Stromal cell of bone marrow (primary cell): ENCODE measurements around the gene PDXP.

Source experiments
- DNase-seq: peaks from one replicate; pipeline ENCODE4 v3.0.0-alpha.2; 2012; ENCODE audit warnings: low read depth

PDXP gene

DNA sequence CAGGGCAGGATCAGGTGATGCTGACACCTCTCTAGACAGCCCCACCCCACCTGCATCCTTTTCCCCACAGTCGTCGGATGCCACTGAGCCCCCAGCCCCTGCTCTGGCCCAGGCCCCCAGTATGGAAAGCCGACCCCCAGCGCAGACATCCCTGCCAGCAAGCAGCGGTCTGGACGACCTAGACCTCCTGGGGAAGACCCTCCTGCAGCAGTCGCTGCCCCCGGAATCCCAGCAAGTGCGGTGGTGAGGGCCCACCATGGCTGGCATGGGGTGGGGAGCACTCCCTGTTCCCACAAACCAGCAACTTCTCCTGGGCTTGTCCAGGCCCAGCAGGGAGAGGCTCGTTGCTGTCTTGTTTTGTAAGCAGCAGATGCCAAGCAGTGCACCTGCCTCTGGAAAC lies 28.6 kb upstream of the PDXP start:
- no peak for DNase-seq

DNA sequence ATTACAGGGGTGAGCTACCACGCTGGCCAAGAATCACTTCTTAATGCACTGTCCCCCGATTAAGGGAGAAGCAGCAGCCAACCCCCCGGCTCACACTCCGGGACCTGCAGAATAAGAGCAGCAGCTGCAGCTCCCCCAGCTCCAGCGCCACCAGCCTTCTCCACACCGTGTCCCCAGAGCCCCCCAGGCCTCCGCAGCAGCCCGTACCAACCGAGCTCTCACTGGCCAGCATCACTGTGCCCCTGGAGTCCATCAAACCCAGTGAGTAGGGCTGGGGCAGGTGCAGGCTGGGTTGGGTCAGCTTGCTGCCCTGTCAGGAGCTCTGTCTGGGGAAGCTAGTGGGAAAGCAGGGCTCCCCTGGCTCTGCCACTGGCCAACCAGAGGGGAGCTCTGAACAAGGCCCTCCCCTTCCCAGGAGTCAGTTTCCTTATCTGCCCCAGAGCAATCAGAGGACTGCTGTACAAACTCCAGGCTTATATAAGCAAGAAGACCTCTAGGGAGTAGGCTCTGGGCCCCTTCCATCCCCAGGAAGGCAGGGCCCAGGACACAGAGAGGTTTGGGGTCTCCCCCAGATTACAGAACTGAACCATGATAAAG lies 27.6 kb upstream of the PDXP start:
- no peak for DNase-seq

DNA sequence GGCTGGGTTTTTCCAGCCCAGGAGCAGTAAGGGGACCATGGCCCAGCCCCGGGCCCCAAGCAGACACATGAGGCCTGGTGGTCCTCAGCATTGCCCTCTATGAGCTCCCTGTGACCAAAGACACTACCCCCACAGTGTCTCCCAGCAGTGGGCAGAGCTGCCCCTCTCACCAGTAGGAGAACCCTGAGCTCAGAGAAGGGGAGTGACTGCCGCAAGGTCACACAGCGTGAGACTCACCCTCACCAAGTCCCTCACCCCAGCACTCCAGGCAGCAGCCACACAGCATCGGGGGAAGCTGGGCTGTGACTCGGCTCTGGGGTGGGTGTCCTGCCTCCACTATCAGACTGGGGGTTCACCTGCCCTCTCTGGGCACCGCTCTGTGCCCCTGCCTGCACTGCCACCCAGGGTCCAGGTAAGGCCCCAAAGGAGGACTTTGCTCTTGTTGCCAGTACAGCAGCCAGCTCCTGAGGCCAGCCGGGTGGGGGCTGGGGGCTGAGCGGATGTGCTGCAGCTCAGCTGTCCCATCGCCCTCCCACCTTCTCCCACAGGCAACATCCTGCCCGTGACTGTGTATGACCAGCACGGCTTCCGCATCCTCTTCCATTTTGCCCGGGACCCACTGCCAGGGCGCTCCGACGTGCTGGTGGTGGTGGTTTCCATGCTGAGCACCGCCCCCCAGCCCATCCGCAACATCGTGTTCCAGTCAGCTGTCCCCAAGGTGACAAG lies 26.9 kb upstream of the PDXP start:
- no peak for DNase-seq

DNA sequence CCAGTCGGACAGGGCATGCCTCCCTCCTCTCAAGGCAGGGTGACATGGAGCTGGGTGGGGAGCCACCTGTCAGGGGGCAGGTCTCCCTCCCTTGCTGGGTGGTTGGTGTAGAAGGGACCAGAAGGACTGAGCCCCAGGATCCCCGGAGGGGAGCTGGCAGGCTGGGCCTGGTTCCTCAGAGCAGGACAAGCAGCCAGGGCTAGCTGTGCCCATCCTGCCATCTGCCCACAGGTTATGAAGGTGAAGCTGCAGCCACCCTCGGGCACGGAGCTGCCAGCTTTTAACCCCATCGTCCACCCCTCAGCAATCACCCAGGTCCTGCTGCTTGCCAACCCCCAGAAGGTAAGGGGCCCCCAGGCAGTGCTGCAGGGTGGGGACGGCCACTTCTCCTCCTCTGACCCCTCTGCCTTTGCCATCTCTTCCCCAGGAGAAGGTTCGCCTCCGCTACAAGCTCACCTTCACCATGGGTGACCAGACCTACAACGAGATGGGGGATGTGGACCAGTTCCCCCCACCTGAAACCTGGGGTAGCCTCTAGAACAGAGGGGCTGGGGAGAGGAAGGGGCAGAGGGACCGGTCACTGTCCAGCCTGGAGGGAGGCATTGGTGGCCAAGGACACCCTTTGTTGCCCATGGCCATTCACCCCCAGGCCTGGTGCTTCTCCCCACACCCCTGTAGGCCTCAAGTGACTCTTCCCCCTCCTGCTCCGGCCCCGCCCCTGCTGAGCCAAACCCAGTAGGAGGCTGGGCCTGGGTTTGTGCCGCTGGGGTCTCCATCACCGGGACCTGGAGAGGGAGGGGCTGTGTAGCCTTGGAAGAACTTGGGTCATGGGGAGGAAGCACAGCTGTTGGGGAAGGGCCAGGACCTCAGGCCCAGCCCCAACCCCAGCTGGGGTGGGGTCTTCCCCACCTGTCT lies 26.1 kb upstream of the PDXP start:
- DNase-seq = no peak

DNA sequence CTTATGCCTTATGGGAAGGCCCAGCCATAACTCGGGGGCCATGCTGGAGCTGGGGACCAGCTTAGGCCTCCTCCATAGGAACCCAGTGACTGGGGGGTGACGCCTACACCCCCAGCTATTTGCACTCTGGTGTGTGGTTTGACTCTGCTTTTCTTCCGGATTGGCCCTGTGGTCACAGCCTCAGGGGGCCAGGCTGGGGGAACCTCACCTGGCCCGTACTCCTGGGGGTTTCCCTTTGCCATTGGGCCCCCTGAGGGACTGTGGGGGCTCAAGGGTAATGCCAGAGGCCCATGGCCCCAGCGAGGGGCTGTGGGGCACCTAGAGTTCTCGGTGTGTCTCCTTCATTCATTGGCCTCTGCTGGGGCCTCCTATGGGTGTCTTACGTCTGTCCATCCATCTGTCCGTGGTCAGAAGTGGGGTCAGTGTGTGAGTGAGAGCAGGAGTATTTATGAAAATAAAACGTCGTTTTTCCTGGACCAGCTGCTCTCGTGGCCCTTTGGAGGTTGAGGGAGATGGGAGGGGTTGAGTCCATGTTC lies 25.4 kb upstream of the PDXP start:
- DNase-seq = no peak

DNA sequence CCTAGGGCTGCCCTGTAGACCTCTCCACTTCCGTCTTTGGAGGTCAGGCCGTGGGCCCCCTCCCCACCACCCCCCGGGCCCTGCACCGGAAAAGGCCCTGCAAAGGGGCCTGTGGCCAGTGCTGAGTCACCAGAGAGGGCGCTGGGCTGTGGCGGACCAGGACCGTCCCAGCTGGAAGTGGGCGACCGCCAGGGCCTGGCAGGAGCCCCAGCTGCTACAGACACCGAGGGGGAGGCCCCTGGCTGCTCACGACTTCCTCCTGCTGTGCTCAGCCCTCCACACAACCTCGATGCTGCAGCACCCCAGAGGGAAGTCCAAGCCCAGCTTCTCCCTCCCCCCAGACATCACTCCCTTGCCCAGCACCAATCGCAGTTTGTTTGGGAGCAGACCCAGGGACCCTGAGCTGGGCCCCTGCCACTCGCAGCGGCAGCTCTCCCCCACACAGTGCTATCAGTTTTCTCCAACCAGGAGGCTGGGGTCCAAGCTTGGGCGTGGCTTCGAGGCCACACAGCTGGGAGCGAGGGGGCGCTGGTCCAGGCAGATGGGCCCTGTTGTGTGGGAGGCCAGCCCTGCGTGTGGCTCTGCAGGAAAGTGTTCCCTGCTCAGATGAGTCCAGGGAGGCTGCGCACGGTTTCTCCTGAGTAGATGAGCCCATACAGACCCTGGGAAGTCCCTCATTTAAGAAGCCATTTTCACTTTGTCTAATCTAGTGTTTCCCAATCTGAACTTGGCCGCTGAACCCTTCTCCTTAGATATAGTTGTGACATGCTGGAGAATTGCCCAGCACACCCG lies 24.7 kb upstream of the PDXP start:
- DNase-seq = peak; percentile 48

DNA sequence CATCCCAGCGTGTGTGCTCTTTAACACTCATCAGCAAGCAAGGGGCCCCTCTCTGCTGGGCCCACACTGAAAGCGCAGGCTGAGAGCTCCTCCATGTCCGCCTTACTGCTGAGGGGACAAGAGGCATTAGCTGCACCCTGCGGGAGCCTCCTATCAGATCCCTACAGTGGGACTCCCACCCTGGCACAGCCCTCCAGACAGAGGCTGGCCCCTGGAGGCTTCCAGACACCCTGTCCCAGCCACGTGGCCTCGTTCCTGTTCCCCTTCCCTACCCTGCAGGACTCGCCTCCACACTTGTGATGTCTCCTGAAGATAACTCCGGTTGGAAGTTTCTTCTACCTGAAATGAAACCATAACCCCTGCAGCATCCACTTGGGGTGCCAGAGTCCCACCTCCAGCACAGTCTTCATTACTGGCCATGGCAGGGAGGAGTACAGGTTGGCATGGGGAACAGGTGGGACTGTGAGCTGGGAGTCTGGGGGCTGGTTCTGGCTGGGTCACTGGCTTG lies 24.1 kb upstream of the PDXP start:
- DNase-seq = no peak

DNA sequence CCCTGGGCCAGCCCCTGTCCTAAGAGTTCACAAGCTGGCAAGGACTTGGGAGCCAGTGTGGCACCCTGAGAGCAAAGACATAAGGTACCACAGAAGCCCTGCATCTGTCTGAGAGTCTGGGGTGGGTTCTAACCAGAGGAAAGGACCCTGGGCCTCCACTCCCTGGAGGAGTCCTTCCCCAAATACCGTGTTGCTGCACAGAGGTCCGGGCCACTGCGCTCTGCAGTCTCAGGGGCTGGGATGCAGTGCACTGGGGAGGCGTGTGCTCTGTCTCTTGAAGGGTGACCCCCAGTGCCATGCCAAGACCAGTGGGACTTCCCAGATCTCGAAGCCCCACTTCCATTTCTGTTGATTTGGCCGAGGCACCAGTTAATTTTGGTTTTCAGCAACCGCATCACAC lies 23.4 kb upstream of the PDXP start:
- DNase-seq = no peak

DNA sequence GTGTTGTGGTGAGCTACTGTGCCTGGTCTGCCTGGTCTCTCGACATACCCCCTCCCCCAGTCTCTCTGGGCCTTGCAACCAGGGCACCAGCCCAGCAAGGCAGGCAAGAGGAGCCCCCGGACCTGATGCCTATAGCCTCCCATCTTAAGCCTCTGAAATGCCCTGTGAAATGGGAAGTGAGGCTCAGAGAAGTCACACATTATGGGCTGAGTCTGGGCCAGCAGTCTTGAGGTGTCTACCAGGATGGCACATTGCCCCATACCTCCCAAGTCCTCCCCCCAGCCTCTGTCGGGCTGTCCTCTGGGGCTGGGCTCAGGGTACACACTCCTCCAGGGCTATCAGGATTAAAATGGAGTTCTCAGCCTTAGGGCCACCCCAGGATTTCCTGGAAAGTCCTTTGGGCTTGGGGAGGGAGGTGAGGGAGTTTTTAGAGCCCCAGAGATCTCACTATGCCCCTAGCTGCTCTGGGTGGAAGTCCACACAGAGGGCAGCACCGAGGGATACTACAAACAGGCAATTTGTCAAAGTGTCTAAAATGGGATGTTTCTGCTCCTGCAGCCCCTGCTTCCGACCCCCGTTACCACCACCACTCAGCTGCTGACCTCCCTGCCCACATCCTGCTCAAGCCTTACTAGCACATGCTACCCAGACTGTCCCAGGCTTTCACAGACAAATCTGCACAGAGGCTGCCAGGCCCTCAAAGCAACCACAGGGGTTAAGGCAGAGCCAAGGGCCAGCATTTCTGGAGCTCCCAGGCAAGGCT lies 22.2 kb upstream of the PDXP start:
- no peak for DNase-seq

DNA sequence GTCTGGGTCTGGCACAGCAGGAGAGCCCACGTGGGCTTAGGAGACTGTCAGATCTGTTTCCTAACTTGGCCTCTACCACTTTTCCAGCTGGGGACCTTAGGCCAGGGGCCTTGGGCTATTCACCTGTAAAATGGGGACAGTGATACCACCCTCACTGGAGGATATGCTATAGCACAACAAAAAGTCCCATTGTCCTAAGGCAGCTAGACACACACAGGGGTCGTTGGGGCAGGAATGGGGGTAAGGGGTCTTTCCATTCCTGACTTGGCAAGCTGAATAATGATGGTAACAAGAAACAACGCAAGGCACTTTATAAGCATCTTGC lies 21.6 kb upstream of the PDXP start:
- no peak for DNase-seq

DNA sequence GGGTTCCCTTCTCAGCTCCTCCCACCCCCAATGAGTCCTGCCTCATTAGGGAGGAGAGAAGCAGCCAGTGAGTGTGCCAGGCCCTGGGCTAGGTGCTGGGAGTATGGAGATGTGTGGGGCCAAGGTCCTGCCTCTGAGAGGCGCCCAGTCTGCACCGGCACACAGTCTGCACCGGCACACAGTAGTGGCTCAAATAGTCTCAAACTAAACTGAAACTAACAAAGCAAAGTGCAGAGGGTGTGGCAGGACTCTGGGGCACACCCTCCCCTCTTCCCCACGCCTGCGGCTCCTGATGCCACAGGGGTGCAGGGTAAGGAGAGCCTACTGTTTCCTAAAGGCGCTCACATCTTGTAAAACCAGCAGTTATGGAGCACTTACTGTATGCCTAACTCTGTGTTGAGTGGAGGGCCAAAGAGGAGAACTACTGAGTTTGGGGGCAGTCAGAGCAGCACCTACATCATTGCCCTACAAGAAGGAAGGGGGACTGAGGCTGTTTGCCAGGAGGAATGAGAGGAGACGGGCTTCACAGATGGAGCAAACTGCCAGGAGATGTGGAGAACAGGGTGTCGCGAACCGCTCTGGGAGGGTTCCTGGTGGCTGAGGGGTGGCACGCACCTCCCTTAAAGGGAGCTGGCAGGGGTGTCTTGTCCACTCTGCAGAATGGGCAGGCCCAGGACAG lies 20.0 kb upstream of the PDXP start:
- DNase-seq = no peak

DNA sequence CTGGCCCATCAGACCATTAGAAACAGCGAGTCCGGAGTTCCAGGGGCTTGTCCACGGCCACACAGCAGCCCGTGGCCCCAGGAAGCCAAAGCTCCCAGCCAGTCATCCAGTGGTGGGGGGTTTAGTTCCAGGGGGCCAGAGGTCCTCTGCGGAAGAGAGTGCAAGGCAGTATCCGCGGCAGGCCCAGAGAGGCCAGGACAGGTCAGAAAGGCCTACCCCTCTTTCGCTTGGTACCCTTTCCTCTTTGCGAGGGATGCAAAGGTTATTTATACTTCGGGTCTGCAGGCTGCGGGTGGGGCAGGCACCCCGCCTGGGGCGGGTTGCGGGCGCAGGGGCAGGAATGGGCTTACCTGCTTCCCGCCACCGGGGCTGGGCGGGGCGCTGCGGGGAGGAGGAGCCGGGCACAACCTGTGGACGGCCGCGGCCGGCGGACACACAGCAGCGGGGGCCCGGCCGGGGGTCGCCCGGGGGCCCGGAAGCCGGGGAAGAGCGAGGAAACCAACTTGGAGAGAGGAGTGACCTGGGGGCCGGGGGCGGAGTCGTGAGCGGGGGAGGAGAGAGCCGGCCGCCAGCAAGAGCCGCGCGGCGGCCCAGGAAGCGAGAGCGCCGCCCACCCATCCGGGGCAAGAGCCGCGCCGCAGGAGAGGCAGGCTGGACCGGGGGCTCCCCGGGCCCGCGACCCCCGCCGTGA lies 19.3 kb upstream of the PDXP start, which contains the start of gene SH3BP1:
Gene SH3BP1, plus strand, starts transcription at position 600 of the 691 bp plus-strand sequence. CDS start 119 bp downstream, outside the sequence.
- no peak for DNase-seq

DNA sequence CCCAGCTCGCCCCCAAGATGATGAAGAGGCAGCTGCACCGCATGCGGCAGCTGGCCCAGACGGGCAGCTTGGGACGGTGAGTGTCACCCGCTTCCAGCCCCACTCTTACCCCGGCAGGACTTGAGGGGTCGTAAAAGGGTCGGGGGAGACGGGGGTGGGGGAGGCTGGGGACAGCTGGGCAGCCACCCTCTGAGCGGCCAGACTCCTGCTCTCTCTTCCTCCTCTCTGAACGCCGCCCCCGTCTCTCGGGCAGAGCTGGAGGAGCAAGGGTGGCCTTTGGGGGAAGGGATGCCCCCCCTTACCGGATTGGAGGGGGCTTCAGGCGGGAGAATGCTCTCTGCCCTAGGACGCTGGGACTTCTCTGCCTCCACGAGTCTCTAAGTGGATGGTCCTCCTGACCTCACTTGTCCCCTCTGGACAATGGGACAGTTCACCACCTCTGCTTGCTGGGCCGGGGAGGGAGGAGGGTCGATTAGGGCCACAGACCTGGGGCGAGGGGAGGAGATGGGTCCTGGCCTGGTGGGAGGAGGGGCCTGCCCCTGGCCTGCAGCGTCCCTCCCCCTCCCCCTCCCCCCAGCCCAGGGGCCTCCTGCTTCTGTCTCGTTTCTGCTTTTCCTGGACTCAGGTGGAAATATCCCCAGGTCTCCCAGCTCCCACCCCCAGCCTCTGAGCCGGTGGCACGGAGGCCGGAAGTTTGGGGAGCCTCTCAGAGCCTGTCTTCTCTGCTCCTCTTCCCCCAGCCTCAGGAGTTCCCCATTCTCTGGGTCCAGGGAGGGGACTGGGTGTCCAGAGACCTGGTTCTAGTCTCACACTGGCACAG lies 18.5 kb upstream of the PDXP start:
- DNase-seq = no peak

DNA sequence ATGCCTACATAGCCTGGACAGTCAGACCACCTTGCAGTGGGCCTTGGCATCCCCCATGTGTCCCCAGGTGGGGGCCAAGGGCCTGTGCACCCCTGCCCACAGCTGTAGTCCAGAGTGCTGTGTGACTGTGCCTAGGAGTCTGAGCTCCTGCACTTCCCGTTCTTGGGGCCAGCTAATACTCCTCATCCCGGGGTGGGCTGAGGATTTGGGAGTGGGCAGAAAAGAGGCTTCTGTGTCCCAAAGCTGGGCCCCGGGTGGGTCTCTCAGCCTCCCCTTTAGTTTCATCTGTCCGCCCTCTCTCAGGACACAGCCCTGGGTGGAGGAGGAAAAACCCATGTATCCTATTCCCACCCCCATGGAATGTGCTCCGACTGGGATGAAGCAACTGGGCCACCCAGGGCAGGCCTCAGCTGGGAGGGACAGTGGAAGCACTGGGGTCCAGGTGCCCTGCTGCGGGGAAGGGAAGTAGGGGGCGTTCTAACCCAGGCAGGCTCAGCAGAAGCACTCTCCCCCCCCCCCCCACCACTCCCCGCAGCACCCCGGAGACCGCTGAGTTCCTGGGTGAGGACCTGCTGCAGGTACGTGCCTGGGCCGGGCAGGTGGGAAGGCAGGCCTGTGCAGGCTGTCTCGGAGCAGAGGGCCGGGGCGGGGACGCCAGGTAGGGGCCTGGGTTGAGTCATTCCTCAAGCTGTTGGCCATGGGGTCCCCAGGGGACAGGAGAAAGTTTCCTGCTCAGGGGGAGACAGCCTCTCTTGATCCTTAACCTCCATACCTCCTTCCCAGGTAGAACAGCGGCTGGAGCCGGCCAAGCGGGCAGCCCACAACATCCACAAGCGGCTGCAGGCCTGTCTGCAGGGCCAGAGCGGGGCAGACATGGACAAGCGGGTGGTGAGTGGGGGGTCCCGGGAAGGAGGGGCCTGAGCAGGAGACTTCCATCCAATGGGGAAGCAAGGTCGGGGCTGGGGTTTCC lies 17.6 kb upstream of the PDXP start:
- no peak for DNase-seq

DNA sequence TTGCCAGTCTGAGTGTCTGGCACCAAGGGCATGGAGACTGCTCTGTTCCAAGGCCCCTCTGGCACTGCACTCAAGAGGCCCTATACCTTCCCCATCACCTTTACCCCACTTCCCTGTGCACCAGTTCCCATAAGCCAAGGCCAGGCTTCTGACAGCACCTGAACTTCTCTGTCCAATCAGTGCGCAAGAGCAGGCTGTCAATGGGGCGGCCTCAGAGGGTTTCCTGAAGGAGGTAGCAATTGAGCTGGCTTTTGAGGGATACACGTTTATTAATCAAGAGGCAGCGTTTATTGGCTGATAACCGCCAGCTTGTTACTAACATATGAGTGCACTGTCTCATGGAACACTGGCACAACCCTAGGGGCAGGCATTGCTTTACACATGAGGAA lies 17.0 kb upstream of the PDXP start:
- DNase-seq = no peak

DNA sequence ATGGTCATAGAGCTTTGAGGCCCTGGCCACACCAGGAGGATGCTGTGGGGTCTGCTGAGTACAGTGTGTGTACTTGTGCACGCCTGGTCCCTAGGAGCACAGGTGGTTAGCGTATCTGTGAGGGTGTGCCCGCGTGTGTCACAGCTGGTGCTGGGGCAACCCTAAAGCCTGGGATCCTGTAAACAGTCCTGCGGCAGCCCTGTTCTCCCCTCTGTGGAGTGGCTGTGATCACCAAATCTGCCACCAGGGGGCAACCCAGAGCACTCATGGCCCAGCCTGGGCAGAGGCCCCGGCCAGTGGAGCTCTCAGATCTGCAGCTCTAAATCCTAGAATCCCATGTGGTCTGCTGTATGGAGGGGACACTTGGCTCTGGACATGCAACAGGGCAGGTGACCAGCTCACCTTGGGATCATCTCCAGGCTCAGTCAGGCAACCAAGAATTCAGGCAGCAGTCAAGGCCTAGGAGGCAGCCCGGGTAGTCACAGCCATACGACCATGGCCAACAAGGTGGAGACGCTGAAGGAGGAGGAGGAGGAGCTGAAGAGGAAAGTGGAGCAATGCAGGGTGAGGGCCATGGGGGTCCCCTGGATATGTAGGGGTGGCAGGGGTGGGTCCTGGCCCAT lies 15.2 kb upstream of the PDXP start:
- no peak for DNase-seq

DNA sequence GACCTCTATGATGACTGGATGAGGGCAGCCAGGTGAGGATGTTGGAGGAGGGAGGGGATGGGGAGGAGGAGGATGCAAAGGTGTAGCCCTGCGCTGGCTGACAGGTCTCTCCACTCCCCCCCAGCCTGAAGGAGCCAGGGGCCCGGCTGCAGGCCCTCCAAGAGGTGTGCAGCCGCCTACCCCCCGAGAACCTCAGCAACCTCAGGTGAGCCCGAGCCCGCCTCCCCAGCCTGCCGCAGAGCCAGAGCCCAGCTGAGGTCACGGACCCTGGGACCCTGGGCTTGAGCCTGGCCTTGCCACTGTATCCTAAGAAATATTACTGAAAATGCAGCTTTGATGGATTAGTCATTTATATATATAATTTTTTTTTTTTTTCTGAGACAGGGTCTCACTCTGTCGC lies 11.2 kb upstream of the PDXP start:
- DNase-seq = no peak
